Endothelial cell of umbilical vein (primary cell): ENCODE measurements around the gene PAIP2B. TPM values are rescaled to one million over a fixed set of nuclear protein-coding genes. Genes with fewer than 3 reads are reported as not detected.

ENCODE experiments used
- BruUV-seq: library from RNA; stranded (reverse); fragments of 400-500 nt; replicated peaks from 2 replicates; lab custom pipeline; 2021; lab: Mats Ljungman, UMichigan
- CTCF ChIA-PET: fragments of 300-600, 350-600 bp; sonication (Branson Sonifier 250); formaldehyde crosslinking; loops from one replicate; lab custom pipeline; 2021; ENCODE audit warnings: antibody characterized with exemption, inconsistent platforms; lab: Charles Lee
- POLR2A ChIA-PET: fragments of 300-600, 350-600 bp; sonication (Branson Sonifier 250); formaldehyde crosslinking; loops from one replicate; lab custom pipeline; 2021; ENCODE audit warnings: antibody characterized with exemption, inconsistent platforms; lab: Charles Lee
- DNase-seq: peaks from one replicate; pipeline ENCODE4 v3.0.0-alpha.2; 2011; ENCODE audit warnings: low read depth, low spot score
- FAIRE-seq: peaks from 2 replicates; lab custom pipeline; 2011; peaks lifted over from hg19 to GRCh38; lab: Jason Lieb, UNC
- H2AFZ ChIP-seq: 2 replicates; pipeline ENCODE4 v1.6.0; 2012; ENCODE audit warnings: low read depth, low read length, control low read depth, inconsistent platforms
- H3K27ac ChIP-seq: 2 replicates; pipeline ENCODE4 v1.5.1; 2011; ENCODE audit warnings: low read depth, mild to moderate bottlenecking, control low read depth, low read length, moderate library complexity; ENCODE audit not compliant: insufficient read depth
- H3K27me3 ChIP-seq, 2 experiments: 2 replicates each; pipeline versions ENCODE4 v1.6.0 to v1.6.1; 2011; ENCODE audit warnings: low read length in 2 of 2, mixed read lengths in 1 of 2; ENCODE audit not compliant: control insufficient read depth in 2 of 2, insufficient read depth in 2 of 2
- H3K36me3 ChIP-seq, 2 experiments: 2 replicates in 1 of 2; 3 replicates in 1 of 2; pipeline ENCODE4 v1.5.1; 2011; ENCODE audit warnings: low read length in 2 of 2, mild to moderate bottlenecking in 1 of 2, moderate library complexity in 1 of 2; ENCODE audit not compliant: control insufficient read depth in 2 of 2, insufficient read depth in 2 of 2; ENCODE audit errors: extremely low read depth in 1 of 2
- H3K4me1 ChIP-seq: 3 replicates; pipeline ENCODE4 v1.5.1; 2011; ENCODE audit warnings: mild to moderate bottlenecking, low read length; ENCODE audit not compliant: control insufficient read depth, insufficient read depth; ENCODE audit errors: extremely low read depth
- H3K4me2 ChIP-seq: 2 replicates; pipeline ENCODE4 v1.6.1; 2011; ENCODE audit warnings: low read length, control low read depth, mixed read lengths; ENCODE audit not compliant: insufficient read depth
- H3K4me3 ChIP-seq, 3 experiments: fragments of 200-600 bp in 1 of 3; sonication (generic), shearing (Covaris generic) in 1 of 3; replicated peaks in 1 of 3; 2 replicates each; pipeline ENCODE4 v1.5.1; 2011 to 2016; ENCODE audit warnings: control low read depth in 3 of 3, low read length in 3 of 3, mild to moderate bottlenecking in 2 of 3, inconsistent platforms in 1 of 3, low read depth in 1 of 3, moderate library complexity in 1 of 3; ENCODE audit not compliant: insufficient read depth in 1 of 3
- H3K79me2 ChIP-seq: 2 replicates; pipeline ENCODE4 v1.6.0; 2012; ENCODE audit warnings: low read length, inconsistent platforms; ENCODE audit not compliant: control insufficient read depth, insufficient read depth
- H3K9ac ChIP-seq: replicated peaks from 2 replicates; pipeline ENCODE3; 2011; ENCODE audit warnings: low read length, control low read depth; ENCODE audit not compliant: insufficient read depth; ENCODE audit errors: extremely low read depth
- H3K9me1 ChIP-seq: replicated peaks from 3 replicates; pipeline ENCODE4 v1.6.0; 2011; ENCODE audit warnings: mild to moderate bottlenecking, low read length; ENCODE audit not compliant: control insufficient read depth, insufficient read depth; ENCODE audit errors: extremely low read depth
- H3K9me3 ChIP-seq: replicated peaks from 2 replicates; pipeline ENCODE4 v1.5.1; 2012; ENCODE audit warnings: low read length, inconsistent platforms; ENCODE audit not compliant: control insufficient read depth, insufficient read depth
- H4K20me1 ChIP-seq: replicated peaks from 2 replicates; pipeline ENCODE3; 2011; ENCODE audit warnings: mild to moderate bottlenecking, low read length; ENCODE audit not compliant: control insufficient read depth, insufficient read depth; ENCODE audit errors: extremely low read depth
- EZH2 ChIP-seq: IDR thresholded peaks from 2 replicates; pipeline ENCODE4 v1.6.1; 2012; ENCODE audit warnings: borderline replicate concordance, low read depth, mild to moderate bottlenecking, moderate library complexity, low read length, inconsistent platforms; ENCODE audit not compliant: severe bottlenecking
- FOS ChIP-seq: IDR thresholded peaks from 2 replicates; pipeline ENCODE4 v1.6.1; 2011; ENCODE audit warnings: mild to moderate bottlenecking, low read length, moderate library complexity, borderline replicate concordance; ENCODE audit not compliant: insufficient read depth
- GATA2 ChIP-seq: IDR thresholded peaks from 2 replicates; pipeline ENCODE4 v1.7.0; 2011; ENCODE audit warnings: low read depth, mild to moderate bottlenecking, moderate library complexity, mixed read lengths, low read length; ENCODE audit not compliant: insufficient read length, insufficient read depth
- JUN ChIP-seq: IDR thresholded peaks from 2 replicates; pipeline ENCODE4 v1.6.1; 2011; ENCODE audit warnings: borderline replicate concordance, low read depth; ENCODE audit not compliant: insufficient read length, insufficient read depth
- MYC ChIP-seq: IDR thresholded peaks from one replicate; pipeline ENCODE4 v1.6.1; 2011; ENCODE audit warnings: mild to moderate bottlenecking, low read depth, low read length
- POLR2A ChIP-seq: IDR thresholded peaks from 2 replicates; pipeline ENCODE4 v1.6.1; 2012; ENCODE audit warnings: low read depth, mild to moderate bottlenecking, control low read depth, low read length
- POLR2AphosphoS5 ChIP-seq: IDR thresholded peaks from 2 replicates; pipeline ENCODE4 v1.6.1; 2012; ENCODE audit warnings: low read depth, mild to moderate bottlenecking, control low read depth, low read length, moderate library complexity; ENCODE audit not compliant: insufficient read depth
- dilution Hi-C: fragments of 300-500 bp; cut with MboI; formaldehyde crosslinking; loops from one replicate; pipeline ENCODE4 v1.15.0; 2019; ENCODE audit warnings: low sequenced_read_pairs; ENCODE audit not compliant: extremely low pct_ligation_motif_present
- intact Hi-C: fragments of 100-400 bp; cut with micrococcal nuclease; formaldehyde crosslinking; loops from one replicate; pipeline ENCODE4 v1.10.0; 2022
- polyA plus RNA-seq, 4 experiments: library from polyadenylated mRNA; depleted of rRNA in 3 of 4; stranded (reverse) in 3 of 4; unstranded in 1 of 4; fragments of >200 nt; gene quantifications; 2 replicates each; pipeline versions ENCODE4 v1.2.1 to v1.2.3, GENCODE V29; 2011 to 2012; ENCODE audit warnings: missing spikeins in 1 of 4
- total RNA-seq: library from RNA; stranded (reverse); gene quantifications from 2 replicates; pipeline ENCODE4 v1.2.3, GENCODE V29; 2021
- TF ChIP-seq, protein P1 (sequence below), 2 donors: IDR thresholded peaks; 1 replicate in 1 of 2; 2 replicates in 1 of 2; pipeline ENCODE4 v1.5.1; 2011; ENCODE audit warnings: low read length in 2 of 2, mild to moderate bottlenecking in 2 of 2, moderate library complexity in 2 of 2, control low read depth in 1 of 2, inconsistent platforms in 1 of 2, low read depth in 1 of 2; ENCODE audit not compliant: insufficient read depth in 1 of 2; ENCODE audit errors: extremely low read depth in 1 of 2
- TF ChIP-seq, protein P2 (sequence below): IDR thresholded peaks from 2 replicates; pipeline ENCODE4 v1.6.1; 2011; ENCODE audit not compliant: insufficient read depth, insufficient read length

Gene PAIP2B
- total and polyA plus RNA-seq, 2 donors (not counting 3 experiments of a cell fraction or from before 2014, with no cell fraction given) = 0.21 to 0.62 TPM

DNA sequence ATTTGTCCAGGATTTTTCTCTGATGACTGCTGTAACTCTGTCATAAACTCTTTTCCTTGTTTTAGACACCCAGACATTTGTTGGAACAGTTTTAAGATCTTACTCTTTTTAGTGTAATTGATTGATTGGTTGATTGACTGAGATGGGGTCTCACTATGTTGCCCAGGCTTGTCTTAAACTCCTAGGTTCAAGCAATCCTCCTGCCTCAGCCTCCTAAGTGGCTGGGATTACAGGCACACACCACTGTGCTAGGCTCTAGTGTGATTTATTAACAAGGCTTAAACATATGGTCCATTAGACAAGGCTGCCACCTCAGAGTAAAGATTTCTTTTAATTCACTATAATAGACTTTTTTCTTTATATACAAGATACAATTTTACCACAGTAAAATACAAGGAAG, 2.0 kb downstream of the PAIP2B start:
- Histone ChIP-seq H3K79me2 (no peaks in the 10 kb centered on the region), H4K20me1 (no peaks in the 10 kb centered on the region), H3K9me3 (no peaks in the 10 kb centered on the region), H3K27ac (no peak overlapping the region), H3K9ac (no peak overlapping the region), H3K36me3 (no peaks in the 10 kb centered on the region), H3K27me3 (peaks cover 14 to 26% of the 10 kb centered on the region in 2 experiments), H2AFZ (no peak overlapping the region), H3K4me1 (peaks cover 10% of the 10 kb centered on the region), H3K4me2 (no peak overlapping the region), H3K9me1 (no peaks in the 10 kb centered on the region), H3K4me3 (no peak overlapping the region)
- dilution Hi-C loops (no loop called here), intact Hi-C loops (loop anchor here (5.0 to 10.0 kb wide), 2 partner anchors 110 to 158 kb away; partner anchors contain the start of genes NAGK and ZNF638)
- DNase-seq (no peak), FAIRE-seq (no peak)
- BruUV-seq = no TSS peak
- TF ChIP-seq FOS (no peak), EZH2 (no peak), MYC (no peak)
- CTCF ChIA-PET = interaction anchor here (1.0 to 1.2 kb wide), 2 partner anchors 75 to 107 kb away, joined by 3 to 6 read pairs; partner anchors contain the start of gene ZNF638
- POLR2A ChIA-PET = no interaction called here

DNA sequence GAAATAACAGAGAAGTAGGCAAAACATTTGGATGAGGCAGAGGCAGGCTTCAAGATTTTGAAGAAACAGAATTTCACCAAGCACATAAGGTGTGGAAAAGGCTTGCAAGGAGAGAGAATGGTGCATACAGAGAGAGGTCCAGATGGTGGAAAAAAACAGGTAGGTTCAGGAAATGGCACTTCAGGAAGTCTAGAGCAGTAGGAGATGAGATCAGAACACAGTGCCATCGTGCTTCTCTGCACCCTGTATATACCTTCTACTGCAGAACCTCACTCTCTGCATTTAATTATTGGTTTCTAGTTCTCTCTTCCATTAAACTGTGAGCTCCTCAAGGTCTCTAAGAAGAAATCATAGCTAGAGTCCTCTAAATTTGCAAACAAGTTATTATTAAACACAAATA, 2.4 kb downstream of the PAIP2B start:
- BruUV-seq = no TSS peak
- no peaks in the 10 kb centered on the region for H3K79me2 ChIP-seq
- ChIA-PET CTCF (interaction anchor here (0.8 to 1.0 kb wide), 2 partner anchors 33 to 926 kb away, joined by 3 read pairs; no protein-coding TSS in a partner anchor), POLR2A (no interaction called here)
- H3K9me1 ChIP-seq = no peaks in the 10 kb centered on the region
- no peaks in the 10 kb centered on the region for H3K36me3 ChIP-seq
- H4K20me1 ChIP-seq = no peaks in the 10 kb centered on the region
- no peak for DNase-seq
- H3K9me3 ChIP-seq = no peaks in the 10 kb centered on the region
- FAIRE-seq = no peak
- no peak overlapping the region for H2AFZ ChIP-seq
- H3K4me1 ChIP-seq = peaks cover 10% of the 10 kb centered on the region
- H3K27ac ChIP-seq = no peak overlapping the region
- no peak for TF ChIP-seq GATA2
- TF ChIP-seq, protein P1, sequence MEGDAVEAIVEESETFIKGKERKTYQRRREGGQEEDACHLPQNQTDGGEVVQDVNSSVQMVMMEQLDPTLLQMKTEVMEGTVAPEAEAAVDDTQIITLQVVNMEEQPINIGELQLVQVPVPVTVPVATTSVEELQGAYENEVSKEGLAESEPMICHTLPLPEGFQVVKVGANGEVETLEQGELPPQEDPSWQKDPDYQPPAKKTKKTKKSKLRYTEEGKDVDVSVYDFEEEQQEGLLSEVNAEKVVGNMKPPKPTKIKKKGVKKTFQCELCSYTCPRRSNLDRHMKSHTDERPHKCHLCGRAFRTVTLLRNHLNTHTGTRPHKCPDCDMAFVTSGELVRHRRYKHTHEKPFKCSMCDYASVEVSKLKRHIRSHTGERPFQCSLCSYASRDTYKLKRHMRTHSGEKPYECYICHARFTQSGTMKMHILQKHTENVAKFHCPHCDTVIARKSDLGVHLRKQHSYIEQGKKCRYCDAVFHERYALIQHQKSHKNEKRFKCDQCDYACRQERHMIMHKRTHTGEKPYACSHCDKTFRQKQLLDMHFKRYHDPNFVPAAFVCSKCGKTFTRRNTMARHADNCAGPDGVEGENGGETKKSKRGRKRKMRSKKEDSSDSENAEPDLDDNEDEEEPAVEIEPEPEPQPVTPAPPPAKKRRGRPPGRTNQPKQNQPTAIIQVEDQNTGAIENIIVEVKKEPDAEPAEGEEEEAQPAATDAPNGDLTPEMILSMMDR (IDR thresholded peaks at IDR 0.05; ENCODE audit: extremely low read depth in 1 of 2, insufficient read depth in 1 of 2, low read depth in 1 of 2, low read length in 2 of 2) = no peak
- TF ChIP-seq EZH2 = no peak
- TF ChIP-seq, protein P2, sequence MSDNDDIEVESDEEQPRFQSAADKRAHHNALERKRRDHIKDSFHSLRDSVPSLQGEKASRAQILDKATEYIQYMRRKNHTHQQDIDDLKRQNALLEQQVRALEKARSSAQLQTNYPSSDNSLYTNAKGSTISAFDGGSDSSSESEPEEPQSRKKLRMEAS = no peak
- no peak for TF ChIP-seq POLR2AphosphoS5
- no peak for TF ChIP-seq JUN
- TF ChIP-seq FOS = no peak
- no peak for TF ChIP-seq POLR2A
- no peak for TF ChIP-seq MYC
- H3K9ac ChIP-seq = no peak overlapping the region
- peaks cover 15 to 23% of the 10 kb centered on the region in 2 experiments for H3K27me3 ChIP-seq
- no peak overlapping the region for H3K4me2 ChIP-seq
- intact Hi-C loops (loop anchor here (10.0 kb wide), 1 partner anchor 110 kb away; the partner anchor contains the start of gene ZNF638), dilution Hi-C loops (no loop called here)
- H3K4me3 ChIP-seq = no peak overlapping the region
